SH-SY5Y (cell line): ENCODE data around the gene GADD45GIP1.

Source experiments
- GATA2 ChIP-seq: IDR thresholded peaks from 2 replicates; pipeline ENCODE4 v1.6.1; 2011; ENCODE audit warnings: mild to moderate bottlenecking, low read depth, low read length
- GATA3 ChIP-seq: IDR thresholded peaks from 2 replicates; pipeline ENCODE4 v1.6.1; 2011; ENCODE audit warnings: low read depth, mild to moderate bottlenecking, low read length, moderate library complexity

Gene GADD45GIP1

GRCh38 chr19:12956446-12957388 is at the start of gene GADD45GIP1:
Gene GADD45GIP1, minus strand, starts transcription at chr19:12957223. Its CDS starts 11 bp downstream, at chr19:12957212.
- TF ChIP-seq GATA3 (no peak), GATA2 (no peak)

GRCh38 chr19:13005861-13006370 is 48.9 kb upstream of the GADD45GIP1 start:
- TF ChIP-seq GATA3 (no peak), GATA2 (no peak)

- TF ChIP-seq GATA2 (no peak), GATA3 (no peak)
Measured at GRCh38 chr19:13005253-13005652, 48.2 kb upstream of the GADD45GIP1 start.

- TF ChIP-seq GATA2 (no peak), GATA3 (no peak)
Measured at GRCh38 chr19:13004273-13004672, 47.2 kb upstream of the GADD45GIP1 start.

GRCh38 chr19:13003081-13003480 is 46.1 kb upstream of the GADD45GIP1 start:
- TF ChIP-seq GATA3 = no peak
- TF ChIP-seq GATA2 = no peak

GRCh38 chr19:13002166-13002898 is 45.3 kb upstream of the GADD45GIP1 start:
- TF ChIP-seq GATA3 (no peak), GATA2 (no peak)

GRCh38 chr19:13001502-13002165 is 44.6 kb upstream of the GADD45GIP1 start:
- no peak for TF ChIP-seq GATA3
- no peak for TF ChIP-seq GATA2

GRCh38 chr19:13001166-13001501 is 44.1 kb upstream of the GADD45GIP1 start:
- no peak for TF ChIP-seq GATA2
- no peak for TF ChIP-seq GATA3

- TF ChIP-seq GATA3 (no peak), GATA2 (no peak)
Measured at GRCh38 chr19:12997967-12998940, 41.2 kb upstream of the GADD45GIP1 start.

- TF ChIP-seq GATA3 = no peak
- TF ChIP-seq GATA2 = no peak
Measured at GRCh38 chr19:12997179-12997966, 40.4 kb upstream of the GADD45GIP1 start.

- TF ChIP-seq GATA2 (no peak), GATA3 (no peak)
Measured at GRCh38 chr19:12996406-12997094, 39.5 kb upstream of the GADD45GIP1 start.
